HUES6 (cell line): ENCODE results near the gene ZCCHC4.

Experiments used
- H3K27ac ChIP-seq: 2 replicates; pipeline ENCODE4 v1.7.0; 2013; ENCODE audit warnings: low read depth, mild to moderate bottlenecking, low read length, inconsistent platforms
- H3K27me3 ChIP-seq: 2 replicates; pipeline ENCODE4 v1.6.1; 2013; ENCODE audit warnings: low read length; ENCODE audit not compliant: control insufficient read depth, insufficient read depth
- H3K36me3 ChIP-seq: 2 replicates; pipeline ENCODE4 v1.6.1; 2013; ENCODE audit warnings: low read length; ENCODE audit not compliant: control insufficient read depth, insufficient read depth
- H3K4me1 ChIP-seq: 2 replicates; pipeline ENCODE4 v1.6.1; 2013; ENCODE audit warnings: low read length; ENCODE audit not compliant: control insufficient read depth, insufficient read depth
- H3K4me3 ChIP-seq: 2 replicates; pipeline ENCODE4 v1.5.1; 2013; ENCODE audit warnings: low read depth, low read length
- H3K9ac ChIP-seq: one replicate; pipeline ENCODE4 v1.6.1; 2013; ENCODE audit warnings: mild to moderate bottlenecking, low read length
- H3K9me3 ChIP-seq: 2 replicates; pipeline ENCODE4 v1.6.1; 2013; ENCODE audit warnings: low read depth, low read length; ENCODE audit not compliant: control insufficient read depth, insufficient read depth

ZCCHC4 gene

DNA sequence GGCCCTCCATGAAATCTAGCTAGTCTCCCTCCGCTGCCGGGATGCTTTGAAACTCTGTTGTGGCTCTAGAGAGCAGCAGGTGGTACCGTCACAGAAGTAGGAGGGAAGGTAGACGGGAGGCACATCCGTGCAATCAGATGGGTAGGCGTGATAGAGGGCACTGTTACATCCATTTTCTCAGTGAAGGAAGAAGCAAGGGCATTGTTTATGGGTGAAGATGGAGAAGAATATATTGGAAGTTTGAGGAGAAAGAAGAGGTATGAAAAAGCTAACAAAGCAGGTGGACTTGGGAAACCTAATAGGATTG lies 65.8 kb downstream of the ZCCHC4 start:
- Histone ChIP-seq H3K4me3 (peak overlapping the region; percentile 95), H3K27me3 (no peaks in the 10 kb centered on the region), H3K9ac (no peak overlapping the region), H3K4me1 (peaks cover 20% of the 10 kb centered on the region), H3K36me3 (peaks cover 31% of the 10 kb centered on the region), H3K9me3 (no peaks in the 10 kb centered on the region), H3K27ac (no peak overlapping the region)

DNA sequence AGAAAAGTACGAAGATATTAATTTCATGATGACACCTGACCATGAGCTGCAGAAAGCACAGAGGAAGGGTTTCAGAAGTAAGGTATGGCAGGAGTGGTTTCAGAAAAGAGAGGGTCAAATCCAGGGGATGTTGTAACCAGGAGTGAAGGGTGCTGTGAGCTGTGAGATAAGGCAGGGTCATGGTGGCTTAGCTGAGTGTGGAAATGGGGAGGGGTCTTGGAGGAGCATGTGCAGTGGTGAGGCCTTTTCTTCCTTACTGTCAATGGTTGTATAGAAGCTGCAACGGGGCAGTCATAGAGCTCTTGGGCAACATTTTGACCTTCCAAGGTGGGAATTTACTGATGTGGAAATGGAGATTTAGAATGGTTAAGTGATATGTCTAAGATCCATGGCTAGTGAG lies 67.0 kb downstream of the ZCCHC4 start:
- Histone ChIP-seq H3K4me3 (no peak overlapping the region), H3K4me1 (peaks cover 20% of the 10 kb centered on the region), H3K9me3 (no peaks in the 10 kb centered on the region), H3K27me3 (no peaks in the 10 kb centered on the region), H3K27ac (no peak overlapping the region), H3K9ac (no peak overlapping the region), H3K36me3 (peaks cover 43% of the 10 kb centered on the region)

DNA sequence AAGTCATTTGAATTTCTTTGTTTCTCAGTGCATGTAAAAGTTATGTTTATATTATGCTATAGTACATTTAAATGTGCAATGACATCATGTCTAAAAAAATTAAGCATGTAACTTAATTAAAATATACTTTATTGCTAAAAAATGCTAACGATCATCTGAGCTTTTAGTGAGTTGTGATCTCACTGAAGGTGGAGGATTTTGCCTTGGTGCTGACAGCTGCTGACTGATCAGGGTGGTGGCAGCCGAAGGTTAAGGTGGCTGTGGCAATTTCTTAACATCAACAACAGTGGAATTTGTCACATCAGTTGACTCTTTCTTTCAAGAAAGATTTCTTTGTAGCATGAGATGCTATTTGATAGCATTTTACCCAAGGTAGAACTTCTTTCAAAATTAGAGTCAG lies 71.1 kb downstream of the ZCCHC4 start:
- no peaks in the 10 kb centered on the region for H3K9me3 ChIP-seq
- peaks cover 67% of the 10 kb centered on the region for H3K36me3 ChIP-seq

DNA sequence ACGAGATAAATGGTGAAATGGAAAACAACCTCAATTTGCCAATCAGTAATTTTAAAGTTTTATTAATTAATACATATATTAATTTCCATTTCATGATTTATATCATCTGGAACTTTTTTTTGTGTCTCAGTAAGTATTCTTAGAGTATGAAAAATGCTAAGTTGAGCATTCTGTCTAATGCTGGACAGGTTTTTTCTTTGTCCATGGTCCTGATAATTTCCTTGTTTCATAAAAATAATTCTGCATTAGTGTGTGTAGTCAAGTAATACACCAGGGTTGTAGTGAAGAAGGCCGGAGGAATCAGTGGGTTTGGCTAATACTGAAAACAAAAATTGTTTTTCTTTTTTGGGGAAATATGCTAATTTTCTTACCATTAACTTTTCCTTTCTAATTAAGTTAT lies 74.4 kb downstream of the ZCCHC4 start:
- Histone ChIP-seq H3K9ac (no peak overlapping the region), H3K27me3 (no peaks in the 10 kb centered on the region), H3K36me3 (peaks cover 69% of the 10 kb centered on the region), H3K9me3 (no peaks in the 10 kb centered on the region), H3K4me1 (no peaks in the 10 kb centered on the region), H3K4me3 (no peak overlapping the region), H3K27ac (no peak overlapping the region)

More for the DNA sequence above, 71.1 kb downstream of the ZCCHC4 start:
- Histone ChIP-seq H3K27ac (no peak overlapping the region), H3K4me3 (no peak overlapping the region), H3K9ac (no peak overlapping the region), H3K4me1 (no peaks in the 10 kb centered on the region), H3K27me3 (no peaks in the 10 kb centered on the region)

DNA sequence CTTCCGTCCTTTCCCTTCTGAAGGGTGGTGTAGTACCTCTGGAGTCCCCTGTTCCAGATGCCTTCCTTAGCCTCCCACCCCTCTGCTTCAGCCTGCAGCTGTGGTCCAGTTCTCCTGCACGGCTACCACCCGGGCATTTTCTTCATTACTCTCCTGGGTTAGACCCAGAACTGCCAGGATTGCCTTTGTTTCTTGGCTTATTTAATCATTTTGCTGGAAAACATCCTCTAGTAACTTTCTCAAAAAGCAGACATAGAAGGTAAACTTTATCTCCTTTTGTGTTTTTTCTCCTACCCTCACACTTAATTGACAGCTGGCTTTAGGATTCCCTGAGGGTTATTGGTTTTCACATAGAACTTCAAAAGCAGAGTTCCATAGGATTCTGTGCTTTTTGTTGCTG lies 84.7 kb downstream of the ZCCHC4 start:
- Histone ChIP-seq H3K4me3 (no peak overlapping the region), H3K27ac (no peak overlapping the region), H3K36me3 (peaks cover 87% of the 10 kb centered on the region)

DNA sequence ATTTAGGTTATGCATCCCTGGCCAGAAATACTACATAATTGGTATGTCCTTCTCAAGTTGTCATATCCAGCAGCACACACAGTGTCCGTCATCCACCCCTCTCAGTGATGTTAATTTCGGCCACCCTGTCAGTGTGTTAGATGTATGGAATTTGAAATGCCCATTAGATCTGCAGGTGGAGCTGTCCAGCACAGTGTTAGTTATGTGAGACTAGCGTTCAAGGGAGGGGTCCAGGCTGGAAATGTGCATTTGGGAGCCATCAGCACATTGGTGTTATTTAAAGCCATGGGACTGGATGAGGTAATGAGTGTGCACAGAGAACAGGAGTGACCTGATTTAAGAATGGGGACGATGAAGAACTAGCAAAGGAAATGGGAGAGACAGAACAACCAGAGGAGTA lies 86.9 kb downstream of the ZCCHC4 start:
- no peaks in the 10 kb centered on the region for H3K27me3 ChIP-seq
- H3K9me3 ChIP-seq: peaks cover 2% of the 10 kb centered on the region; the same call in 1 of the 2 replicates
- peaks cover 87% of the 10 kb centered on the region for H3K36me3 ChIP-seq
- H3K4me3 ChIP-seq: no peak overlapping the region
- no peak overlapping the region for H3K9ac ChIP-seq
- no peaks in the 10 kb centered on the region for H3K4me1 ChIP-seq
- H3K27ac ChIP-seq: no peak overlapping the region

More for the DNA sequence above, 84.7 kb downstream of the ZCCHC4 start:
- Histone ChIP-seq H3K4me1 (no peaks in the 10 kb centered on the region), H3K27me3 (no peaks in the 10 kb centered on the region), H3K9me3 (peaks cover 2% of the 10 kb centered on the region; the same call in 1 of the 2 replicates), H3K9ac (no peak overlapping the region)

DNA sequence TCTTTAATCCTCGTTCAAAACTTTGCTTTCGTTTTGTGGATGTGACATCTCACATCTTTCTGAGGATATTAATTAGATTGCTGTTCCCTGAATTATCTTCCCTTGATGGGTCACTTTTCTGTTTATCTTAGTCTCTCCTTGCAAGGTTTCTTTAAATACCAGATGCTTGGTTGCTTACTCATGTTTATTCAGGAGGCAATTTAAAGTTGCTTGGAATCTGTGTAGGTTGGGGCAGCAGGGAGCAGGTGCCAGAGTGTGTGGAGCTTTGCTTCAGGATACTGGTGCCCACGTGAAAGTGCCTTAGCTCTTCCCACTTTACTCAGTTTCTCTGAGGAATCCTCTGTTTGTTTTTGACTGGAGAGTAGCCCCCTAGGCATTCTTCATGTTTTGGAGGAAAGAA lies 88.5 kb downstream of the ZCCHC4 start:
- Histone ChIP-seq H3K27me3 (no peaks in the 10 kb centered on the region), H3K9ac (no peak overlapping the region), H3K36me3 (peaks cover 86% of the 10 kb centered on the region), H3K9me3 (peaks cover 2% of the 10 kb centered on the region; the same call in 1 of the 2 replicates), H3K27ac (no peak overlapping the region), H3K4me3 (no peak overlapping the region), H3K4me1 (no peaks in the 10 kb centered on the region)

DNA sequence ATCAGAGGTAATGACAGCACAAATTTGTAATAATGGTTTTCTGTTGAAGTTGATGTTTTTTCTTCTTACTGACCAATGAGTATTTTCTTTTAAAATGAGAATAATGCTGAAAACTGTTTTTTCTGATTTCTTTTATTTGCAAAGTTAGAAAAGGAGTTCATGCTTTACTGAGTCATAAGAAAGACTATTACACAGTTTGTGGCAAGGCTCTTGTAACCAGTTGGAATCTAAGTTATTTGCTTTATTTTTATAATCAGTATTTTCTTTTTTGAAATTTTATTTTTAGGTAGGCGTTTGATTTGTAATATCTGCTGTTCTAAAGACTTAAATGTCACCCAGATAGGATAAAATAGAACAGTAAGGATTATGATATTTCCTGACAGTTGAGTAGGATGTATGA lies 89.9 kb downstream of the ZCCHC4 start:
- no peak overlapping the region for H3K27ac ChIP-seq
- H3K4me3 ChIP-seq: no peak overlapping the region
- peaks cover 86% of the 10 kb centered on the region for H3K36me3 ChIP-seq
- H3K9ac ChIP-seq: no peak overlapping the region
- no peaks in the 10 kb centered on the region for H3K27me3 ChIP-seq
- H3K9me3 ChIP-seq: no peaks in the 10 kb centered on the region
- H3K4me1 ChIP-seq: no peaks in the 10 kb centered on the region

DNA sequence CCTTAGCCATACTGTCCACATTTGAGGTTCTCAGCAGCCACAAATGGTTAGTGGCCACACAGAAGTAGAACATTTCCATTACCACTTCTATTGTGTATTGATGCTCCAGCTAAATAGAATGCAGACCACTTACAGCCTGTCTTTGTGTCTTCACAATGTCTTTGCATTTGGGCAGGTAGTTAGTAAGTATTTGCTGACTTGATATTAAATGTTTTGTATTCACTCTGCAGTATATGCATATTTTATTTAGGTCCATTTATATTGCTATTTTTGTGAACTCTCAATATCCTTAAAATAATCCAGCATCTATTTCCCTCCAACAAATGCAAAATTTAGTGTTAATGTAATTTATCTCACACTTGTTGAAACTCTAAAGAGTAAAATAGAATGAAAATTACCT lies 91.1 kb downstream of the ZCCHC4 start:
- H3K4me3 ChIP-seq: no peak overlapping the region
- H3K9me3 ChIP-seq: no peaks in the 10 kb centered on the region
- no peak overlapping the region for H3K27ac ChIP-seq
- H3K36me3 ChIP-seq: peaks cover 89% of the 10 kb centered on the region
- H3K4me1 ChIP-seq: no peaks in the 10 kb centered on the region
- H3K9ac ChIP-seq: no peak overlapping the region
- no peaks in the 10 kb centered on the region for H3K27me3 ChIP-seq

DNA sequence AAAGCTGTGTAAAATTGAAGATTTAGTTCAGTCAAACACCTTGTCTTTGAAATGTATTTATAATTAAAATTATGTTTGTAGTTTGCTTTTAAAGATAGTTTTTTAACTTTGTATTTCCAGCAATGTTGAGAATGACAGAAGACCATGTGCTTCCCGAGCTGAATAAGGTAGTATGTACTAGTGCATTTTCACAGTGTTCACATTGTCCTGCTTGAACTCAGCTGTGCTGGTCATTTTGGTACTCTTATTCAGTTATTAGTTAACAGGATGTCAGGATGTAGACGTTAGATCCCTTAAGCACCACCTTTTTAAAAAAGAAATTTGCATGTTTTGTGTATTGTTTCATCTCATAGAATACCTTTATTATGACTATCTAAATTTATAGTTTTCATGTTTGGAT lies 92.9 kb downstream of the ZCCHC4 start:
- H3K9me3 ChIP-seq: no peaks in the 10 kb centered on the region
- no peaks in the 10 kb centered on the region for H3K27me3 ChIP-seq
- H3K36me3 ChIP-seq: peaks cover 93% of the 10 kb centered on the region
- H3K4me3 ChIP-seq: no peak overlapping the region
- no peak overlapping the region for H3K27ac ChIP-seq
- no peaks in the 10 kb centered on the region for H3K4me1 ChIP-seq
- no peak overlapping the region for H3K9ac ChIP-seq

DNA sequence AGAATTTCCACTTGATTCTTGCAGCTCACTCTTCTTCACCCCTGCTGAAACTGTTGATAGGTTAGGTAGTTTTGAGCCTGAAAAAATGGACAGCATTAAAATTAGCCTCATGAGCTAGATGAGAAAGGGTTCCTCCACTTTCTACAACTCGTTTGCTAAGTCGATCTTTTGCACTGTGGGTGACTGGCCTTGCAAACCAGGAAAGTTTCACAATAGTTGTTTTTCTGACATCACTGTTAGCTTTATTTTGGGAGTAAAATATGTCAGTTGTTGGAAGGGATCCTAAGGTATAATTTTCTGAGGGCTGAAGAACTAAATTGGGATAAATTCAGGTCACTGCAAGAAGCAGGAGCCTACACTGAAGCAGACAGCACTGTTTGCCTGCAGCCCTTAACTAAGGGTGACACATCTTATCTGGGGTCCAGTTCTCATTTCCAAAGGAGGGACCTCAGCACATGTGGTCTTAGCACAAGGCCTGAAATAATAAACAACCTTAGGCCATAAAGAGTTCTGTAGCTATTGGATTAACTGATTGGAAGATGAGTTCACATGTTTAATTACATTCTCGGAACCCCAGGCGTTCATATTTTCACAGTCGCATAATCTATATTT lies 93.6 kb downstream of the ZCCHC4 start:
- H3K4me3 ChIP-seq: no peak overlapping the region
- no peak overlapping the region for H3K27ac ChIP-seq
- no peaks in the 10 kb centered on the region for H3K9me3 ChIP-seq
- no peaks in the 10 kb centered on the region for H3K27me3 ChIP-seq
- no peaks in the 10 kb centered on the region for H3K4me1 ChIP-seq
- H3K9ac ChIP-seq: no peak overlapping the region
- H3K36me3 ChIP-seq: peaks cover 93% of the 10 kb centered on the region
